GM23338 (cell line): Measurements from ENCODE around the gene RUNX1.

Experiments used
- CREB1 ChIP-seq: fragments of 250-450 bp; sonication (Bioruptor Pico); IDR thresholded peaks from 2 replicates; pipeline ENCODE4 v1.5.0; 2020; ENCODE audit warnings: low read depth, mild to moderate bottlenecking, moderate library complexity
- EZH2 ChIP-seq: fragments of 200-600 bp; sonication (generic); IDR thresholded peaks from one replicate; pipeline ENCODE4 v1.8.0; 2017; ENCODE audit warnings: antibody characterized with exemption, mild to moderate bottlenecking, low read depth; ENCODE audit not compliant: unreplicated experiment
- EZH2phosphoT487 ChIP-seq: fragments of 200-600 bp; sonication (generic); IDR thresholded peaks from one replicate; pipeline ENCODE4 v1.8.1; 2018; ENCODE audit warnings: antibody characterized with exemption; ENCODE audit not compliant: unreplicated experiment
- JUNB ChIP-seq: IDR thresholded peaks from one replicate; pipeline ENCODE4 v1.6.1; 2016; ENCODE audit warnings: antibody characterized with exemption; ENCODE audit not compliant: unreplicated experiment
- POLR2AphosphoS5 ChIP-seq: IDR thresholded peaks from 2 replicates; pipeline ENCODE4 v1.6.1; 2016; ENCODE audit warnings: antibody characterized with exemption, low read depth
- REST ChIP-seq: IDR thresholded peaks from one replicate; pipeline ENCODE4 v1.6.1; 2018; ENCODE audit warnings: antibody characterized with exemption; ENCODE audit not compliant: unreplicated experiment
- STAT1 ChIP-seq: IDR thresholded peaks from one replicate; pipeline ENCODE4 v1.6.1; 2016; ENCODE audit warnings: antibody characterized with exemption; ENCODE audit not compliant: unreplicated experiment
- TF ChIP-seq, protein P1 (sequence below), 2 experiments: fragments of 200-600 bp in 1 of 2; sonication (generic) in 1 of 2; conservative IDR thresholded peaks; 2 replicates each; pipeline versions ENCODE4 v1.5.1 to v1.6.1; 2016 to 2017; ENCODE audit warnings: antibody characterized with exemption in 2 of 2, low read depth in 2 of 2, mild to moderate bottlenecking in 2 of 2, moderate library complexity in 1 of 2

DNA sequence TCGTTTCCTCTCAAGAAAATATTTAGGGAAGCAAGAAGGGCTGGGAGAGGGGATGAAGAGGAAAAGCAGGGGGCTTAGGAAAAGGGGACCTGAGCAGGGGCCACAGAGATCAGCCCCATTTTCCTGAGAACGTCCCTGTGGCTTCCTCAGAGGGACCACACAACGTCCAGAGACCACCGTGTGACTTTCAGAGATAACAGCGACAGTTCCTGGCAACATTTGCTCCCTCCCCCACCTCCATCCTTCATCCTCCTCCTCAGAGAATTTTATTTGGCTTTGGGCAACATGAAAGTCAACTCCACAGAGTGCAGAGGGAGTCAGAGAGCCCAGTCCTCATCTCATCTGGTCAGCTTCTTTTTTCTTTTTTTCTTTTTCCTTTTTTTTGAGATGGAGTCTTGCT is 50.9 kb downstream of the RUNX1 start:
- TF ChIP-seq, protein P1, sequence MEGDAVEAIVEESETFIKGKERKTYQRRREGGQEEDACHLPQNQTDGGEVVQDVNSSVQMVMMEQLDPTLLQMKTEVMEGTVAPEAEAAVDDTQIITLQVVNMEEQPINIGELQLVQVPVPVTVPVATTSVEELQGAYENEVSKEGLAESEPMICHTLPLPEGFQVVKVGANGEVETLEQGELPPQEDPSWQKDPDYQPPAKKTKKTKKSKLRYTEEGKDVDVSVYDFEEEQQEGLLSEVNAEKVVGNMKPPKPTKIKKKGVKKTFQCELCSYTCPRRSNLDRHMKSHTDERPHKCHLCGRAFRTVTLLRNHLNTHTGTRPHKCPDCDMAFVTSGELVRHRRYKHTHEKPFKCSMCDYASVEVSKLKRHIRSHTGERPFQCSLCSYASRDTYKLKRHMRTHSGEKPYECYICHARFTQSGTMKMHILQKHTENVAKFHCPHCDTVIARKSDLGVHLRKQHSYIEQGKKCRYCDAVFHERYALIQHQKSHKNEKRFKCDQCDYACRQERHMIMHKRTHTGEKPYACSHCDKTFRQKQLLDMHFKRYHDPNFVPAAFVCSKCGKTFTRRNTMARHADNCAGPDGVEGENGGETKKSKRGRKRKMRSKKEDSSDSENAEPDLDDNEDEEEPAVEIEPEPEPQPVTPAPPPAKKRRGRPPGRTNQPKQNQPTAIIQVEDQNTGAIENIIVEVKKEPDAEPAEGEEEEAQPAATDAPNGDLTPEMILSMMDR (conservative IDR thresholded peaks at IDR 0.05; ENCODE audit: low read depth in 2 of 2): no peak
- TF ChIP-seq POLR2AphosphoS5 (no peak), EZH2 (no peak), CREB1 (CRISPR knock-in tag) (no peak), STAT1 (no peak), REST (no peak), JUNB (no peak), EZH2phosphoT487 (no peak)
